ENCODE measurements around the gene AMBRA1.

AMBRA1 gene

GRCh38 chr11:46472662-46472994 lies 121.2 kb downstream of the AMBRA1 start:
- no peak for DNase-seq (ENCODE audit: low read depth)

- no peak for DNase-seq (ENCODE audit: low read depth)
These were observed 121.7 kb downstream of the AMBRA1 start for GRCh38 chr11:46471943-46472661.

GRCh38 chr11:46469926-46470325 lies 123.9 kb downstream of the AMBRA1 start:
- DNase-seq (ENCODE audit: low read depth): no peak

GRCh38 chr11:46465683-46466082 lies 128.1 kb downstream of the AMBRA1 start:
- DNase-seq (ENCODE audit: low read depth): no peak

GRCh38 chr11:46463701-46464421 lies 130.0 kb downstream of the AMBRA1 start:
- no peak for DNase-seq (ENCODE audit: low read depth)

GRCh38 chr11:46461461-46461927 lies 132.3 kb downstream of the AMBRA1 start:
- no peak for DNase-seq (ENCODE audit: low read depth)

GRCh38 chr11:46458491-46458890 lies 135.3 kb downstream of the AMBRA1 start:
- DNase-seq (ENCODE audit: low read depth): no peak

- no peak for DNase-seq (ENCODE audit: low read depth)
These were observed 136.0 kb downstream of the AMBRA1 start for GRCh38 chr11:46457659-46458424.

GRCh38 chr11:46457021-46457420 lies 136.8 kb downstream of the AMBRA1 start:
- DNase-seq (ENCODE audit: low read depth): no peak

GRCh38 chr11:46456269-46457001 lies 137.4 kb downstream of the AMBRA1 start:
- no peak for DNase-seq (ENCODE audit: low read depth)

- DNase-seq (ENCODE audit: low read depth): no peak
These were observed 138.0 kb downstream of the AMBRA1 start for GRCh38 chr11:46455834-46456233.

GRCh38 chr11:46452918-46453517 lies 140.8 kb downstream of the AMBRA1 start:
- no peak for DNase-seq (ENCODE audit: low read depth)

GRCh38 chr11:46451759-46452158 lies 142.1 kb downstream of the AMBRA1 start:
- DNase-seq (ENCODE audit: low read depth): no peak

GRCh38 chr11:46450846-46451477 lies 142.9 kb downstream of the AMBRA1 start:
- DNase-seq (ENCODE audit: low read depth): no peak

- no peak for DNase-seq (ENCODE audit: low read depth)
These were observed 146.3 kb downstream of the AMBRA1 start for GRCh38 chr11:46447544-46447943.

GRCh38 chr11:46445920-46446771 lies 147.7 kb downstream of the AMBRA1 start:
- DNase-seq (ENCODE audit: low read depth): no peak

GRCh38 chr11:46445192-46445919 lies 148.5 kb downstream of the AMBRA1 start:
- no peak for DNase-seq (ENCODE audit: low read depth)

GRCh38 chr11:46444305-46444704 lies 149.5 kb downstream of the AMBRA1 start:
- DNase-seq (ENCODE audit: low read depth): no peak

GRCh38 chr11:46438211-46438610 lies 155.6 kb downstream of the AMBRA1 start:
- no peak for DNase-seq (ENCODE audit: low read depth)

All from stimulated activated CD8-positive, alpha-beta memory T cell treated with anti-CD3 and anti-CD28 coated beads, Interleukin-4, amount 100 ng/mL, for 24 hours (primary cell).